GM18508 (cell line): ENCODE data around the gene TNNC2.

Experiments used
- ATAC-seq: cut with Tn5 transposase; IDR thresholded peaks from one replicate; pipeline ENCODE4 v1.9.1; 2021; ENCODE audit warnings: moderate number of reproducible peaks; ENCODE audit not compliant: insufficient read depth, unreplicated experiment

Gene TNNC2

DNA sequence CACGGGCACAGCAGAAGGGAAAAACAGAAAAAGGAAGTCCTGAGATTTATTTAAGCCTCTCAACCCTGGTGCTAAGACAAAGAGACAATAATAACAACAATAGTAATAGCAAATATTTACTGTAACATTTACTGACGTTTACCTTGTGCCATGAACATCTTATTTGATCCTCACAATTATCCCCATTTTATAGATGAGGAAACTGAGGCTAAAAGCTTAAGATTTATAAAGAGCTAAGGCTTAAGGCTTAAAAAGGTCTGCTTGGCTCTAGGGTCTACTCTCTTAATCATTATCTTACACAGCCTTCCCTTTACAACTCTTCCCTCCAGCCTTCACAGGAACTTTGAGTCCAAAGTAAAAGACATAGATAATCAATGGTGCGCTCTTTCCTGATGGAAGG, 38.8 kb downstream of the TNNC2 start:
- ATAC-seq = no peak

DNA sequence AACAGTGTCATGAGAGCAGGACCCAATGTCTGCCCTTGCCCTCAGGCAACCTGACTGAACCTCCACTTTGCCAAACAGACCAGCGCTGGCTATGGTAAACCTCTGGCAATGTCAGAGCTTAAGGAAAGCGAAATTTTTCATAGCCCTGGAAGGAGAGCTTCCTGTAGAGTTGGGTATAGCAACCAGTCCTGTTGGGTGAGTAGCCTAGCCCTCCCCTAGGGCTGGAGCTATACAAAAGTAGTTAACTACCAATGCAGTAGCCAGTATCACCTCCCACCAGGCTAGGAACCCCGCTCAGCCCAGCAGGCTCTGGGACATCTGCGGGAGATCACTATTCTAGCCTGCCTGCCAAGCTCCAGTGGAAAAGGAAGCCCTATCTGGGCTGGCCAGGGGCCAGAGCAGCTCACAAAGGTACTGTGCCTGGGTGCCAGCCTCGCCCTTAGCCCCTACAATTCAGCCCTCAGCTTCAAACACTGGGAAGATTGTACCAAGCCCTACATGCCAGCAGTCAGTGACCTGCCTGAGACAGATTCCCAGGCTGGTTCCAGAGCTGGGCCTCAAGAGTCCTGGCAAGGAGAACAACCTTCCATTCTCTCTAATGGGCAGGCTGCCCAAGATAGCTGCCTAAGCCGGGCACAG, 43.3 kb downstream of the TNNC2 start:
- no peak for ATAC-seq

DNA sequence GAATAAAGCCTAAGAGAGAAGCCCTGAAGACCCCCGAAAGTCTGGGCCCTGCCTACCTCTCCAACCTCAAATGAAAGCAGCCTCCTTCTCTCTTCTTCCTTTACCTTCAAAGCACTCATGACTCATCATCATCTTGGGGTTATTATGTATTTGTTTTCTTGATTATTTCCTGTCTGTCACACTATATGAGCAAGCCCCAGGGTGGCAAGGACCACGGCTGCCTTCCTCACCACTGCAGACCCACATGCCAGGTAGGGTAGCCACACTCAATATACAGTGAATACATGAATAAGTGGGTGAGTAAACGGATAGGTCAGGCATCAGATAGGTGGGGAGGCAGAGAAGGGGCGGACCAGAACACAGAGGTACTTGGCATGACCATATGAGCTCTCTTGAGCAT, 44.2 kb downstream of the TNNC2 start:
- no peak for ATAC-seq

DNA sequence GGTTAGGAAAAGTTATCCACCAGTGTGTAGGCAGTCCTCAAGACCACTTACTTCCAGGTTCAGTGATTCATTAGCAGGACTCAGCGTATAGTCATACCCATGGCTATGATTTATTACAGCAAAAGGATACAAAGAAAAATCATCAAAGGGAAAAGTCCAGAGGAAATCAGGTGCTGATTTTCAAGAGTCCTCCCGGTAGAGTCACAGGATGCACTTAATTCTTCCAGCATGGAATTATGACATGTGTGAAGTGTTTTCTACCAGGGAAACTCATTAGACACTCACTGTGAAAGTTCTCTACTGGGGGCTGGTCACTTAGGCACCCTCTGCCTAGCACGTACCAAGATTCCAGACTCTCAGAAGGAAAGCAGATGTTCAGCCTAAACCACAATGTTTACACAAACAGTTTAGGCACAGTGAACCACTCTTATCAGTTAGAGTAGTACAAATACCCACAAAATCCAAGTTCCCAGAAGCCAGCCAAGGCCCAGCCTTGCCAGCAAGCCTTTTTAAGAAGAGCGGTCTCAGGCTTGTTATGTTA, 45.7 kb downstream of the TNNC2 start:
- no peak for ATAC-seq

DNA sequence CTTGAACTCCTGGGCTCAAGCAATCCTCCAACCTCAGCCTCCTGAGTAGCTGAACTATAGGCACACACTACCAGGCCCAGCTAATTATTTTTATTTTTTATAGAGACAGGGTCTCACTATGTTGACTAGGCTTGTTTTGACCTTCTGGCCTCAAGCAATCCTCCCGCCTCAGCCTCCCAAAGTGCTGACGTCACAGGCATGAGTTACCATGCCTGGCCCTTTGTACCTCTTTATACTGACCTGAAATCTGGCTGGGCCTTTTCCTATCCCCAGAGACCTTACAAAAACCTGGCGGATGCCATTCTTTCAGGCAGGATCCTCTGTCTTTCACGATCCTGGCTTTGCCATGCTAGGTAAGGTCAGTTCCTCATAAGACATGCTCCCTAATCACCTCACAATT, 47.0 kb downstream of the TNNC2 start:
- no peak for ATAC-seq

DNA sequence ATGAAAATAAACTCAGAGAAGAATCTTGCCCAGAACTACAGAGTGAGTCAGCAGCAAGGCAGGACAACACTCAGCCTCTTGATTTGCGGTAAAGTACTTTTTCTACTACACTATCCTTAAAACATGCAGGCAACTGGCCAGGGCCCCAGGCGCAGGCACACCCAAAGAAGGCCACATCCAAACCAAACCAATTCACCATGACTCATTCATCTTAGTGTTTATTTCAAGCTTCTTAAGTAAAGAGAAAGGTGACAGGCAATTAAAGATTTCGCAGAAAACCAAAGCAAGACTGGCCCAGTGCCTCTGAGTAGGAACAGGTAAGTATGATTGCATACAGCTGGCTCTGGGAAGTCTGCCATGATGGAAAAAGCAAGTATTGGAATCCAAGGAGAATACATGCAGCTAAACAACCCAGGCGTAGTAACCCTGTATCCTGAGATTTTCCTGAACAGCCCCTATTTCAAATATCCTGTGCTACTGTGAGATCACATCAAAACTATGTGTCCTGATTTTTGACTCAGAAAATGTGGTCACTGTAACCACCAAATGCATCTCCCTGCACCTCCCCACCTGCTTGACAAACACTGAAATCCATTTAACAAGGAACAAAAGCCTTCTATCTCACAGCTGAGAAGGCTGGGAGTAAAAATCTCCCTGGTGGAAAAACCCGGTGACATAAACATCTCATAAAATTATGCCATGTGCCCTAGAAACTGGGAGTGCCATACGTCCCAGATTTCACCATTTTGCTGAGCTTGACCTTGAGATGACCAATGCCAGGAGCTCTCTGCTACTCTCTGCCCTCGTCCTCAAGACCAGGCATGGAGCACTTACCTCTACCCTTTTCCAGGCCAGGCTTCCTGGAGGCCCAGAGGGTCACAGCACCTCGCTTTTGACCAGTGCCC, 47.8 kb downstream of the TNNC2 start:
- ATAC-seq = no peak

DNA sequence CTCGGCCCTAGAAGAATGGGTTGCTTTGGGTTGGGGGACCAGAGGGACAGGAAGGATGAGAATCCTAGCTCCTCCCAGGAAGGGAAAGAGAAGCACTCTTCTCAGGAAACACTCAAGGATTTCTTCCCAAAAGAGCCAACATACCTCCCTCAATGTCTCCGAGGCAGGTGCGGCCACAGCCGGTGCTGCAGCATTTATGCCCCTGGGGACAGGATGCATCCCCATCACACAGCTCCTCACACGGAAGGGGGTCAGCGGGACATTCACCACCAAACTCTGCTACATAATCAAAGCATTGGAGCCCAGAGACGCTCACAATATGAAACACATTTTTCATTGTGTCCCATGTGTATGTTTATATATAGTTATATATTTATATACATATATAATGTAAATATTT, 50.2 kb downstream of the TNNC2 start:
- no peak for ATAC-seq

DNA sequence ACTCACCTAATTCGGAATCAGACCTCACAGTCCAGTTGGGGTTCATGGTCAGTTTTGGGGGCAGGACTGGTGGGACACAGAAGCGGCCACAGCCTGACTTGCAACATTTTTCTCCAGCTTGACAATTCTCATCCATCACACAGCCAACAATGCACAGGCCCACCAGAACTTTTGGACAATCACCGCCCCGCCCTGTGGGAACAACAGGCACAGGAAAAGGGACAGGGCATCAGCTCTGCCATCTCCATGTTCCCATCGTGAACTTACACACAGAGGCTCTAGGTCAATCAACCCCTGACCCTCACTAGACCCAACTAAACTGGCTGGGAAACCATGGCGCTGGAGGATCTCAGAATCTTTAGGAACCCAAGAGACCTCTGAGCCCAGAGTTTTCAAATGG, 51.7 kb downstream of the TNNC2 start:
- no peak for ATAC-seq

DNA sequence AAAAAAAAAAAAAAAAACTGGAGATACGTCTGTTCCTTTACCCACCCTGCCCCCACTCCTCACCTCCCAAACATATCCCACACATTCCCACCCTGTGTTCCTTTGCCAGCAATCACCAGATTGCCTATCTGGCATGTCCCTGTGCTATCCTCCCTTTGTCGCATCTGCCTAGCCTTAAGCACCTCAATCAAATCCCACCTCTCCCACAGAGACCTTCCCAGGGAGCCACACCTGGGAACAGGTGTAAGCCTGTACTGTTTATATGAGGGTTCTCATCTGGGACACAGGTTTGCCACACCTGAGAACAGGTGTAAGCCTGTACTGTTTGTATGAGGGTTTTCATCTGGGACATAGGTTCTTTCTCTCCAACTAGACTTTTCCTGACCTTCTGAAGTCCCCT, 52.2 kb downstream of the TNNC2 start:
- no peak for ATAC-seq
